Activated CD4-positive, alpha-beta T cell treated with anti-CD3 and anti-CD28 coated beads, Interleukin-2, Interleukin-4, amounts not matched to agents 100 ng/mL and 50 ng/mL, durations not matched to agents 16 hours and 8 hours (primary cell): Measurements from ENCODE around the gene DNAJC8.

Experiments
- DNase-seq: peaks from one replicate; pipeline ENCODE4 v3.0.0-alpha.2; 2020; ENCODE audit warnings: low spot score

DNAJC8 gene

DNA sequence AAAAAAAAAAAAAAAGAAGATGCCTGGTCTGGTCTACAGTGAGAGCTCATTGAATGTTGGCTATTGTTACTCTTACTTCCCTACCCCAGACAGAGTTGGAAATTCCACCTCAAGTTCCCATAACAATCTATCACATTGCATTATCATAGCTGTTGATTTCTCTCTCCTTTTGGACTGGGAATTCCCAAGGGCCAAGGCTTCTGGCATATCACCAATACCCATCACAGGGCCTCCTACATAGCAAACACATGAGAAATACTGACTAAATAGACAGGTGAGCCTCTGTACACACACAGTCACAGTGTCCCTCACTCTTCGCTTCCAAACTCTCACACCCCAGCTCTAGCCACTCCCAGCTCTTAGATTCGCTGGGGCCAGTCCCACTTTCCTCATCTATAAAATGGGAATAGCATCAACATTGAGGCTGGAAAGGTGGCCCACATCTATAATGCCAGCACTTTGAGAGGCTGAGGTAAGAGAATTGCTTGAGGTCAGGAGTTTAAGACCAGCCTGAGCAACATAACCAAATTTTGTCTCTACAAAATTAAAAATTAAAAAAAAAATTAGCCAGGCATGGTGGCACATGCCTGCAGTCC is 62.7 kb downstream of the DNAJC8 start:
- DNase-seq, result no peak

- no peak for DNase-seq
Measured at GRCh38 chr1:28163496-28164161, 69.2 kb downstream of the DNAJC8 start.

DNA sequence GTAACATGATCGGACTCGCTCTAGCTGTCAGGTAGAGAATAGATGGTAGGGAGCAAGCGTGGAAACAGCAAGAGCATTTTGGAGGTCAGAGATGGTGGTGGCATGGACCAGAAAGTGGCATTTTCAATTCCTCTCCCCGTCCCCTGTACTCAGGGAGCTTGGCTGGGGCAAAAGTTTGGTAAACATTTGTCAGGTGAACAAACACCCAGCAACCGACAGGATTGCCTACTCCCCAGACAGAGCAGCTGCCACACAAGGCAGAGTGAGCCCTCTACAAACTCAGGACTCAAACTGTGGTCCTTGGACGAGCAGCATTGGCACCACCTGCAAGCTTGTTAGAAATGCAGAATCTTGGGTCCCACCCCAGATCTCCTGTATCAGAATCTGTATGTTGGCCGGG is 70.7 kb downstream of the DNAJC8 start:
- no peak for DNase-seq

DNA sequence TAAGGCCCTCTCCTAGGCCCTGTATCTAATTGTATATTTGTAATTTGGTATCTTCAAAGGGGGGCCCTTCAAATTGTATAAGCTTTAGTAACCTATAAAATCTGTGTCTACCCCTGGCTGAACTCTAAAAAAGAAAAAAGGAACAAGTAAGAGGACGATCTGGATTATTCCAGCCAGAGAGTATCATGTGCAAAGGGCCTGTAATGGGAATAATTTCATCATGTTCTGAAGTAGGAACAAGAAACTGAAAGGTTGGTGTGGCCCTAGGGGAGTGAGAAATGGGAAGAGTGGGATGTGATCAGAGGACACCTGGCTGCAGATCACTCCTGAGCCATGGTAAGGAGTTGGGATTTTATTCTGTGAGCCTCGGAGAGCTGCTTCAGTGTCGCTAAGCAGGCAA is 71.1 kb downstream of the DNAJC8 start:
- no peak for DNase-seq

DNA sequence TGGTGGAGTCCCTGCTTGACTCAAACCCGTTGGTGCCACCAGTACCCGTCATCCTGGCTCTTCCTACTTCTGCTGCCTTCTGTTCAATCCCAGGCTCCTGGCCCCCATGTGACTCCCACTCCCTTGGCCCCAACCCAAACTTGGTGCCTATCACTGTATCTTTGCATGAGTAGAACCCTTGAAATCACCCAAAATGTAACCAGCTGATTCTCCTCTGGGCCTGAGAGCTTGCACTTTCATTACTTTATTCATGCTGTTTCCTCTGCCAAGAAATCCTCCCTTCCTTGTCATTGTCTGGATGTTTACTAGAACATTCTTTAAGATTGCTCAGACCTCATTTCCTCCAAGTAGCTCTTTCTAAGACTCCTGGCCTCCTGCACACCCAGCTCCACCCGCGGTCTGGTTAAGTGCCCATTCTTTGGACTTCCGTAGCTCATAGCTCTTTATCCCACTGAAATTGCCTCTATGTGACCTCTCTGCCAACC is 72.0 kb downstream of the DNAJC8 start:
- no peak for DNase-seq

DNA sequence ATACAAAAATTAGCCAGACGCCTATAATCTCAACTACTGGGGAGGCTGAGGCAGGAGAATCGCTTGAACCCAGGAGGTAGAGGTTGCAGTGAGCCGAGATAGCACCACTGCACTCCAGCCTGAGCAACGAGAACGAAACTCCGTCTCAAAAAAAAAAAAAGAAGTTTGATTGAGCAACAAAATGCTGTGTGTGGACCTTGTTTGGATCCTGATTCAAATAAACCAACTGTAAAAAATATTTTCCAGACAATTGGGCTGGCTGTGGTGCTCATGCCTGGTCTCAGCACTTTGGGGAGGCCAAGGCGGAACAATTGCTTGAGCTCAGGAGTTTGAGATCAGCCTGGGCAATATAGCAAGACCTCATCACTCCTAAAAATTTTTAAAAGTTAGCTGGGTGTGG is 73.1 kb downstream of the DNAJC8 start:
- DNase-seq, result no peak

DNA sequence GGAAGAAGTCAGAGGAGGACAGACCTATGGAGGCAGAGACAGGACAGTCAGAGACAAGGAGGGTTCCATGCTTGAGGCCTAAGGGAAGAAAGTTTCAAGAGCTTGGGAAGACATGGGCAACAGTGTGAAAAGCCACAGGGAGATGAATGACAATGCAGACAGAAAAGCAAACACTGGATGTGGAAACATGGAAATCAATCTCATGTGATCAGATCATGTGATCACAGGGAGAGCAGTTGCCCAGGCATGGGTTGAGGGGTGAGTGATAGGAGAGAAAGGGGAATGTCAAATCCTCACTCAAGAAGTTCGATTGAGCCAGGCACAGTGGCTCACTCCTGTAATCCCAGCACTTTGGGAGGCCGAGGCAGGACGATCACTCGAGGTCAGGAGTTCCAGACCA is 73.6 kb downstream of the DNAJC8 start:
- no peak for DNase-seq

DNA sequence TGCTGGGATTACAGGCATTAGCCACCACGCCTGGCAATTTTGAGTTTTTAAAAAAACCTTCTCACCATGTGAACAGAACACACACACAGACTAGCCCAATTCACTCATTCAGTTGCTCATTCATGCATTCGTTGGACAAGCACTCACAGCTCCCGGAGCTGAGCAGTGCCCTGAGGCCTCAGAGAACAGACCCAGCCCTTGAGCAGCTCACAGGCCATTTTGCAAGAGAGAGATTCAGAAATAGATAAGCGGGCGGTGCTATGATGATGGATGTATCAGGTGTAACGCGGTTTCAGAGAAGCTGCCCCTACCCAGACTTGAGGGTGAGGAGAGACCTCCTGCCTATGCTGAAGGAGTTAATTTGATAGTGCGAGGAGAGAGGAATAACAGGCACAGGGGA is 74.9 kb downstream of the DNAJC8 start:
- no peak for DNase-seq

- no peak for DNase-seq
Measured at GRCh38 chr1:28156821-28157220, 76.0 kb downstream of the DNAJC8 start.

- no peak for DNase-seq
Measured at GRCh38 chr1:28155628-28156027, 77.2 kb downstream of the DNAJC8 start.

GRCh38 chr1:28154078-28154594 is 78.7 kb downstream of the DNAJC8 start:
- no peak for DNase-seq
